ENCODE data around the gene SPIN2A. TPM values are rescaled to one million over a fixed set of nuclear protein-coding genes. Genes with fewer than 3 reads are reported as not detected.

SPIN2A gene
- total RNA-seq, 1 experiment from 2014 or later = 2.8 TPM

Other genes starting within 250 kb of the SPIN2A start
- gene SPIN3, start 141.9 kb downstream of the SPIN2A start, total RNA-seq (2021) = 23.3 and 23.5 TPM in 2 replicates
- 15.0 and 15.5 TPM in 2 replicates for gene SPIN2B, start 15.8 kb downstream of the SPIN2A start, total RNA-seq (2021)
- gene FAAH2, start 149.3 kb upstream of the SPIN2A start, total RNA-seq (2021) = 6.4 and 6.9 TPM in 2 replicates

Measured in H9 (cell line).